ENCODE measurements around the gene DGKB.

DGKB gene

GRCh38 chr7:14144538-14144937, 758.0 kb downstream of the DGKB start:
- ATAC-seq: no peak
- no peak for TF ChIP-seq ZNF8 (CRISPR knock-in tag; IDR thresholded peaks at IDR 0.05)
- no peak for TF ChIP-seq ZNF565 (CRISPR knock-in tag; conservative IDR thresholded peaks at IDR 0.05; ENCODE audit: low read depth)
- no peak for TF ChIP-seq TOX (CRISPR knock-in tag; IDR thresholded peaks at IDR 0.05; ENCODE audit: borderline replicate concordance)
- no peak for TF ChIP-seq RARB (CRISPR knock-in tag; IDR thresholded peaks at IDR 0.05)
- no peak for TF ChIP-seq BACH2 (CRISPR knock-in tag; IDR thresholded peaks at IDR 0.05; ENCODE audit: borderline replicate concordance)
- no peak for TF ChIP-seq ISL1 (CRISPR knock-in tag; IDR thresholded peaks at IDR 0.05)
- TF ChIP-seq CSDC2 (CRISPR knock-in tag; IDR thresholded peaks at IDR 0.05): no peak
- no peak for TF ChIP-seq GLIS3 (CRISPR knock-in tag; IDR thresholded peaks at IDR 0.05)
- TF ChIP-seq ESRRG (CRISPR knock-in tag; IDR thresholded peaks at IDR 0.05): no peak
- TF ChIP-seq PATZ1 (CRISPR knock-in tag; IDR thresholded peaks at IDR 0.05; ENCODE audit: borderline replicate concordance): no peak
- no peak for TF ChIP-seq ZFP3 (CRISPR knock-in tag; IDR thresholded peaks at IDR 0.05)
- no peak for TF ChIP-seq TSHZ2 (CRISPR knock-in tag; IDR thresholded peaks at IDR 0.05)
- TF ChIP-seq CSRNP3 (CRISPR knock-in tag; IDR thresholded peaks at IDR 0.05): no peak
- no peak for TF ChIP-seq ZNF70 (CRISPR knock-in tag; IDR thresholded peaks at IDR 0.05)
- TF ChIP-seq SNAI2 (CRISPR knock-in tag; IDR thresholded peaks at IDR 0.05): no peak

GRCh38 chr7:14144109-14144508, 758.4 kb downstream of the DGKB start:
- TF ChIP-seq SNAI2 (CRISPR knock-in tag; IDR thresholded peaks at IDR 0.05) (no peak), POU6F1 (CRISPR knock-in tag; IDR thresholded peaks at IDR 0.05; ENCODE audit: borderline replicate concordance, low read depth) (no peak), PPARA (CRISPR knock-in tag; IDR thresholded peaks at IDR 0.05; ENCODE audit: borderline replicate concordance) (no peak), ZNF565 (CRISPR knock-in tag; conservative IDR thresholded peaks at IDR 0.05; ENCODE audit: low read depth) (no peak), TSHZ2 (CRISPR knock-in tag; IDR thresholded peaks at IDR 0.05) (no peak), ZNF8 (CRISPR knock-in tag; IDR thresholded peaks at IDR 0.05) (no peak), ZFP3 (CRISPR knock-in tag; IDR thresholded peaks at IDR 0.05) (no peak), PATZ1 (CRISPR knock-in tag; IDR thresholded peaks at IDR 0.05; ENCODE audit: borderline replicate concordance) (no peak), BACH2 (CRISPR knock-in tag; IDR thresholded peaks at IDR 0.05; ENCODE audit: borderline replicate concordance) (no peak), ESRRG (CRISPR knock-in tag; IDR thresholded peaks at IDR 0.05) (no peak), ZNF70 (CRISPR knock-in tag; IDR thresholded peaks at IDR 0.05) (no peak)
- TF ChIP-seq, protein P1, sequence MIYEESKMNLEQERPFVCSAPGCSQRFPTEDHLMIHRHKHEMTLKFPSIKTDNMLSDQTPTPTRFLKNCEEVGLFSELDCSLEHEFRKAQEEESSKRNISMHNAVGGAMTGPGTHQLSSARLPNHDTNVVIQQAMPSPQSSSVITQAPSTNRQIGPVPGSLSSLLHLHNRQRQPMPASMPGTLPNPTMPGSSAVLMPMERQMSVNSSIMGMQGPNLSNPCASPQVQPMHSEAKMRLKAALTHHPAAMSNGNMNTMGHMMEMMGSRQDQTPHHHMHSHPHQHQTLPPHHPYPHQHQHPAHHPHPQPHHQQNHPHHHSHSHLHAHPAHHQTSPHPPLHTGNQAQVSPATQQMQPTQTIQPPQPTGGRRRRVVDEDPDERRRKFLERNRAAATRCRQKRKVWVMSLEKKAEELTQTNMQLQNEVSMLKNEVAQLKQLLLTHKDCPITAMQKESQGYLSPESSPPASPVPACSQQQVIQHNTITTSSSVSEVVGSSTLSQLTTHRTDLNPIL (CRISPR knock-in tag; IDR thresholded peaks at IDR 0.05; ENCODE audit: low read depth): no peak
- no peak for ATAC-seq

Measured in SK-N-SH treated with all-trans-retinoic acid at 6 μM for 48 hours (cell line).